GM18508 (cell line): ENCODE data around the gene MECR.

Source experiments
- ATAC-seq: cut with Tn5 transposase; IDR thresholded peaks from one replicate; pipeline ENCODE4 v1.9.1; 2021; ENCODE audit warnings: moderate number of reproducible peaks; ENCODE audit not compliant: insufficient read depth, unreplicated experiment

Gene MECR

GRCh38 chr1:29210278-29211085 is 20.3 kb downstream of the MECR start:
- ATAC-seq, result no peak

GRCh38 chr1:29209173-29209572 is 21.6 kb downstream of the MECR start:
- ATAC-seq, result no peak

- no peak for ATAC-seq
Observed at GRCh38 chr1:29208442-29208841, 22.3 kb downstream of the MECR start.

GRCh38 chr1:29202584-29203340 is 28.0 kb downstream of the MECR start:
- no peak for ATAC-seq

- ATAC-seq, result no peak
Observed at GRCh38 chr1:29202053-29202452, 28.7 kb downstream of the MECR start.

- ATAC-seq, result no peak
Observed at GRCh38 chr1:29201595-29202051, 29.1 kb downstream of the MECR start.

- ATAC-seq, result no peak
Observed at GRCh38 chr1:29200906-29201594, 29.7 kb downstream of the MECR start.

GRCh38 chr1:29197993-29198392 is 32.7 kb downstream of the MECR start:
- no peak for ATAC-seq

GRCh38 chr1:29197590-29197924 is 33.2 kb downstream of the MECR start:
- ATAC-seq, result no peak

GRCh38 chr1:29196863-29197589 is 33.7 kb downstream of the MECR start:
- ATAC-seq, result no peak

- no peak for ATAC-seq
Observed at GRCh38 chr1:29195881-29196291, 34.8 kb downstream of the MECR start.

- no peak for ATAC-seq
Observed at GRCh38 chr1:29193879-29194455, 36.8 kb downstream of the MECR start.

- ATAC-seq, result no peak
Observed at GRCh38 chr1:29190718-29191117, 40.0 kb downstream of the MECR start.

GRCh38 chr1:29186707-29187106 is 44.0 kb downstream of the MECR start:
- no peak for ATAC-seq

GRCh38 chr1:29186252-29186651 is 44.5 kb downstream of the MECR start:
- ATAC-seq, result no peak

GRCh38 chr1:29183287-29183686 is 47.4 kb downstream of the MECR start:
- ATAC-seq, result no peak

GRCh38 chr1:29181413-29182225 is 49.1 kb downstream of the MECR start, which contains the start of gene SRSF4:
Gene SRSF4, minus strand, starts transcription at chr1:29181900. Its CDS starts 148 bp downstream, at chr1:29181752.
- peak; percentile 57 for ATAC-seq

- ATAC-seq, result no peak
Observed at GRCh38 chr1:29180497-29181412, 50.0 kb downstream of the MECR start.
